ENCODE results near the gene YIPF1.

YIPF1 gene

DNA sequence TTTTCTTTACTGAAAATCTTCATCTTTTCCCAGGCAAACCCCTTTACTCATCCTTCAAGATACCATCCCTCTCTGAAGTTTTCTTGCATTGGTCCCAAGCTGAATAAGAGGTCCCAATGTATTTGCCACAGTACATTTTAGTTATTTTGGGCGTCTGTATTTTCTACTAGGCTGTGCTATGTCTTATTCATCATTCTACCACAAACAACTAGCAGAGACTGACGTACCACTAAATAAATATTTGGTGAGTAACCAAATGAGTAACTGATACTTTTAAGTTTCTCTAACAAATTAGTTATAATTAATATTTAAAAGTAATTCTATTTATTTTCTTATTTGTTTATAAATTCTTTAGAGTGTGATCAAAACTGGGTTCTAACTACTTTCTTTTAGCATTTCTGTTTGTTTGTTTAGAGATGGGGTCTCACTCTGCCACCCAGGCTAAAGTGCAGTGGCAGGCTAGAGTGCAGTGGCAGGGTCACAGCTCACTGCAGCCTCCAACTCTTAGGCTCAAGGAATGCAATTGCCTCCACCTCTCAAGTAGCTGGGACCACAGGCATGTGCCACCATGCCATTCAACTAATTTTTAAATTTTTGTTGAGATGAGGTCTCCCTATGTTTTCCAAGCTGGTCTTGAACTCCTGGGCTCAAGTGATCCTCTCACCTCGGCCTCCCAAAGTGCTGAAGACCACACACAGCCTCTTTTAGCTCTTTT is 84.6 kb downstream of the YIPF1 start:
- Histone ChIP-seq H3K9me3 (ENCODE audit: low read depth, low read length) (no peaks in the 10 kb centered on the region), H3K9ac (ENCODE audit: insufficient read length) (no peak overlapping the region), H3K27ac (no peak overlapping the region), H3K4me3 (no peak overlapping the region), H3K36me3 (ENCODE audit: insufficient read depth, low read length) (peaks cover 85% of the 10 kb centered on the region)
- TF ChIP-seq POLR2AphosphoS5 (IDR thresholded peaks at IDR 0.05; ENCODE audit: borderline replicate concordance, low read depth, low read length) (no peak), EZH2 (IDR thresholded peaks at IDR 0.05) (no peak), FOXP2 (optimal IDR thresholded peaks at IDR 0.05; ENCODE audit: control extremely low read depth, extremely low read length, insufficient read depth) (no peak)
- no peak for DNase-seq (ENCODE audit: low read depth, low spot score)

DNA sequence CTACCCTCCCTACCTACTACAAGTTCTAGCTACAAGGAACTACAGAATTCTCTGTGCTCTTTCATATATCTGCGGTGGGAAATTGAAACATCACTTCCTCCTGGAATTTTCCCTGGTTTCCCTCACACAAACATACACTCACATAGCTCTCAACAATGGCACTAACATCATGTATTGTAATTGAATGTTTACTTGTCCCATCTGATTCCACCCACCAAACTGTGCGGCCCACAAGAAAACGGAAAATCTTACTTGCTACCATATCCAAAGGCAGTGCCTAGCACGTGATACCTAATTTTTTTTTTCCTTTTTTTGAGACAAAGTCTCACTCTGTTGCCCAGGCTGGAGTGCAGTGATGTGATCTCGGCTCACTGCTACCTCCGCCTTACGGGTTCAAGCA is 85.4 kb downstream of the YIPF1 start:
- no peak overlapping the region for H3K4me3 ChIP-seq
- H3K9me3 ChIP-seq (ENCODE audit: low read depth, low read length): no peaks in the 10 kb centered on the region
- no peak for DNase-seq (ENCODE audit: low read depth, low spot score)
- TF ChIP-seq POLR2AphosphoS5 (IDR thresholded peaks at IDR 0.05; ENCODE audit: borderline replicate concordance, low read depth, low read length): no peak
- no peak for TF ChIP-seq FOXP2 (optimal IDR thresholded peaks at IDR 0.05; ENCODE audit: control extremely low read depth, extremely low read length, insufficient read depth)
- no peak for TF ChIP-seq EZH2 (IDR thresholded peaks at IDR 0.05)
- H3K9ac ChIP-seq (ENCODE audit: insufficient read length): no peak overlapping the region
- H3K36me3 ChIP-seq (ENCODE audit: insufficient read depth, low read length): peaks cover 88% of the 10 kb centered on the region
- no peak overlapping the region for H3K27ac ChIP-seq

All from SK-N-MC (cell line).